Umbilical cord (tissue), 2 donors: Measurements from ENCODE around the gene FGF14. TPM values are rescaled to one million over a fixed set of nuclear protein-coding genes. Genes with fewer than 3 reads are reported as not detected.
A peak's percentile ranks its signal among the peaks of the same experiment; 100 is the strongest.

ENCODE experiments used
- DNase-seq: peaks from one replicate; pipeline ENCODE4 v3.0.0-alpha.2; 2015; ENCODE audit warnings: low spot score
- total RNA-seq: library from RNA; depleted of rRNA; stranded (reverse); fragments of >200 nt; gene quantifications from one replicate; pipeline ENCODE4 v1.2.3, GENCODE V29; 2014; ENCODE audit warnings: low replicate concordance; ENCODE audit not compliant: insufficient read depth

The FGF14 gene
- total RNA-seq, 1 donor from 2014 or later = 3.1 TPM

- DNase-seq = no peak
Observed at GRCh38 chr13:102250448-102250847, 151.4 kb downstream of the FGF14 start.

- DNase-seq = no peak
Observed at GRCh38 chr13:102244607-102245227, 157.1 kb downstream of the FGF14 start.

GRCh38 chr13:102240110-102240509 is 161.7 kb downstream of the FGF14 start:
- no peak for DNase-seq

- no peak for DNase-seq
Observed at GRCh38 chr13:102237230-102237629, 164.6 kb downstream of the FGF14 start.

GRCh38 chr13:102236830-102237229 is 165.0 kb downstream of the FGF14 start:
- no peak for DNase-seq

- no peak for DNase-seq
Observed at GRCh38 chr13:102236341-102236740, 165.5 kb downstream of the FGF14 start.

- DNase-seq = no peak
Observed at GRCh38 chr13:102235689-102236088, 166.2 kb downstream of the FGF14 start.

- DNase-seq = no peak
Observed at GRCh38 chr13:102234618-102235017, 167.2 kb downstream of the FGF14 start.

GRCh38 chr13:102233566-102234208 is 168.2 kb downstream of the FGF14 start:
- DNase-seq = no peak

GRCh38 chr13:102231479-102231878 is 170.4 kb downstream of the FGF14 start:
- no peak for DNase-seq

GRCh38 chr13:102227741-102228140 is 174.1 kb downstream of the FGF14 start:
- no peak for DNase-seq

- no peak for DNase-seq
Observed at GRCh38 chr13:102226591-102226990, 175.3 kb downstream of the FGF14 start.

GRCh38 chr13:102225892-102226291 is 176.0 kb downstream of the FGF14 start:
- no peak for DNase-seq

- peak; percentile 6 for DNase-seq
Observed at GRCh38 chr13:102220681-102221228, 181.1 kb downstream of the FGF14 start.

GRCh38 chr13:102214956-102215355 is 186.9 kb downstream of the FGF14 start:
- no peak for DNase-seq

- no peak for DNase-seq
Observed at GRCh38 chr13:102212729-102213128, 189.1 kb downstream of the FGF14 start.

- no peak for DNase-seq
Observed at GRCh38 chr13:102208347-102208746, 193.5 kb downstream of the FGF14 start.

GRCh38 chr13:102207680-102208342 is 194.0 kb downstream of the FGF14 start:
- DNase-seq = no peak

- no peak for DNase-seq
Observed at GRCh38 chr13:102203718-102204117, 198.1 kb downstream of the FGF14 start.

GRCh38 chr13:102198418-102199311 is 203.2 kb downstream of the FGF14 start:
- DNase-seq = no peak

GRCh38 chr13:102197193-102197592 is 204.7 kb downstream of the FGF14 start:
- DNase-seq = no peak
